Aorta (tissue), 5 donors: ENCODE results near the gene AGAP3. TPM values are rescaled to one million over a fixed set of nuclear protein-coding genes. Genes with fewer than 3 reads are reported as not detected.

Experiments
- ATAC-seq: fragments of 200-7000 bp; cut with Tn5 transposase; one replicate; pipeline ENCODE4 v1.9.1; 2022; ENCODE audit warnings: moderate library complexity; ENCODE audit not compliant: low FRiP score
- DNase-seq, 2 donors: peaks; one replicate each; pipeline ENCODE4 v3.0.0-alpha.2; 2020
- H3K27ac ChIP-seq, 2 donors: one replicate each; pipeline ENCODE4 v1.5.1; 2013; ENCODE audit warnings: low read length in 2 of 2, mild to moderate bottlenecking in 2 of 2, moderate library complexity in 2 of 2, control low read depth in 1 of 2, inconsistent platforms in 1 of 2, low read depth in 1 of 2
- H3K27me3 ChIP-seq, 2 donors: one replicate each; pipeline ENCODE4 v1.6.1; 2013; ENCODE audit warnings: control low read depth in 1 of 2, low read length in 1 of 2, mild to moderate bottlenecking in 1 of 2, moderate library complexity in 1 of 2; ENCODE audit not compliant: insufficient read depth in 2 of 2, control insufficient read depth in 1 of 2
- H3K36me3 ChIP-seq, 2 donors: one replicate each; pipeline ENCODE4 v1.6.1; 2013; ENCODE audit warnings: control low read depth in 1 of 2, low read length in 1 of 2, mild to moderate bottlenecking in 1 of 2; ENCODE audit not compliant: insufficient read depth in 2 of 2, control insufficient read depth in 1 of 2
- H3K4me1 ChIP-seq, 2 donors: one replicate each; pipeline ENCODE4 v1.6.1; 2013; ENCODE audit warnings: low read length in 2 of 2, control low read depth in 1 of 2, mild to moderate bottlenecking in 1 of 2, moderate library complexity in 1 of 2; ENCODE audit not compliant: insufficient read depth in 2 of 2, control insufficient read depth in 1 of 2
- H3K4me3 ChIP-seq, 2 donors: one replicate each; pipeline ENCODE4 v1.5.1; 2013; ENCODE audit warnings: low read length in 2 of 2, control low read depth in 1 of 2, mild to moderate bottlenecking in 1 of 2
- H3K9me3 ChIP-seq: one replicate; pipeline ENCODE4 v1.6.1; 2013; ENCODE audit warnings: mild to moderate bottlenecking, low read length; ENCODE audit not compliant: control insufficient read depth
- WGBS, 2 donors: extraction: QIAGEN DNeasy Blood & Tissue Kit; methylation state at CpG; one replicate each; pipeline ENCODE4 v1.1.7; 2013; 5-methylcytosine and 5-hydroxymethylcytosine counted together
- intact Hi-C, 2 donors: fragments of 100-400 bp; cut with DNase I; formaldehyde crosslinking; loops; one replicate each; pipeline versions ENCODE4 v1.14.2 to v1.15.0; 2022
- polyA plus RNA-seq, 2 donors: library from polyadenylated mRNA; stranded (reverse); fragments of 200-250 nt; gene quantifications; one replicate each; pipeline ENCODE4 v1.2.3, GENCODE V29; 2013
- total RNA-seq, 2 donors: library from RNA; stranded (reverse); fragmentation: NEBNext Ultra II Directional; extraction: Animal tissue kit (Norgen Biotek cat#: 25700); gene quantifications; one replicate each; pipeline ENCODE4 v1.2.1, GENCODE V29; 2021
- donor health status: healthy with polysubstance abuse.
- donor health status: Bipolar disorder and iron deficiency.
- donor health status: DM: no; HTN: no; CAD: no.
- donor health status: DM: no; HTN: no; CAD: no.
- donor health status: DM: yes; HTN: yes; CAD: no.

AGAP3 gene
- total and polyA plus RNA-seq, 4 donors: 21.5 to 115 (median 82.7) TPM

GRCh38 chr7:151095828-151096475, 9.7 kb downstream of the AGAP3 start:
- intact Hi-C loops: no loop called here
- Histone ChIP-seq H3K9me3 (no peaks in the 10 kb centered on the region), H3K4me1 (no peaks in the 10 kb centered on the region), H3K36me3 (no peaks in the 10 kb centered on the region), H3K4me3 (no peak overlapping the region), H3K27me3 (no peaks in the 10 kb centered on the region), H3K27ac (no peak overlapping the region)
- DNase-seq (no peak), ATAC-seq (no peak)
- WGBS, 2 donors: 85 to 88% methylated on average over 17 of the region's 17 CpGs

DNA sequence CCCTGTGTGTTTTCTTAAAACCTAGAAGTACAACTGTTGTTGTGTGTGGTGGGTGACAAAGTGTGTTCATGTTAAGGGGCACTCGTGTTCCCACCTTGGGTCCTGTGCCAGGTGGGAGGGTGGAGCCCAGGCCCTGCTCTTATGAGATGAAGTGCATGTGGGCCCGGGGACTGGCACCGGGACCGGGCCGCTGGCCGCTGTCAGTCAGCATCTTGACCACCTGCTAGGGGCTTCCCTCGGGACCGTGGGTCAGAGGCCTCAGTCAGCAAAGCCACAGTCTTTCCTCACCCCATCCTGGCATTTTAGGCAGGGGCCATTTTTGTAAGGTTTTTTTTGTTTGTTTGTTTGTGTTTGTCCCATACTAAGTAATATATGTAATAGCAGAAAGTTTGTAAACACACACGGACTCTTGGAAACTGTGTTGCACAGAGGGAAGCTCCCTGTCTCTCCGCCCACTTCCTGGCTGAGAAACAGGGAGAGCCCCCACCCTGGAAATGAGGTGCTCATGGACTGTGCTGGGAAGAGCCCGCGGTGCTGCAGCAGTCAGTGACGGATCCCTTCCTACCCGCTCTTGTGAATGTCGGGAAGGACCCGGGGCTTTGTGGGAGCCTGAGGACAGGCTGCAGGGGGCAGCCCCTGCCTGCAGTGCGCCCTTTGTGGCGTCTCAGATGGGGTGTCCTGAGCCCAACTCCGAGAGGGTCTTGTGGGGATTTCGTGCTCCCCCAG, 13.4 kb downstream of the AGAP3 start:
- ATAC-seq (peak; percentile 45), DNase-seq (no peak)
- H3K4me3 ChIP-seq: no peak overlapping the region
- no peaks in the 10 kb centered on the region for H3K4me1 ChIP-seq
- H3K9me3 ChIP-seq: no peaks in the 10 kb centered on the region
- 85 to 86% methylated on average over 20 of the region's 20 CpGs for WGBS, 2 donors
- intact Hi-C loops: no loop called here
- H3K27me3 ChIP-seq: no peaks in the 10 kb centered on the region
- H3K36me3 ChIP-seq: no peaks in the 10 kb centered on the region
- H3K27ac ChIP-seq: no peak overlapping the region

DNA sequence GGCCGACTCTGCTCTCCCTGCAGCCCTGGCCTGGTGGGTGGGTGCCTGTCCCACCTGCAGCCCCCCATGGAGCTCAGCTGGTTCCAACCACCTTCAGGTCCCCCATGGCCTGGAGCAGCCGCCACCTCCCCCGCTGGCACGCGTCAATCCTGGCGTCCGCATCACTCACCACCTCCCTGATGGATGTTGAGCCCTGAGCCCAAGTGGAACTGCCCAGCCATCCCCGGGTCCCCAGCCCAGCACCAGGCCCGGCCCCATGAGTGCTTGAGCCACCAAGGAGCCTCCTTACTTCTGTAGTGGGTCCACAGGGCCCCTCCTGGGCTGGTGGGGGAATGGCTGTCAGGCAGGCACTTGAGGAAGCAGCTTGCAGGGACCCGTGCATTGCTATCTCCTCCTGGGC, 14.6 kb downstream of the AGAP3 start:
- DNase-seq (no peak), ATAC-seq (peak; percentile 19)
- H3K27ac ChIP-seq: no peak overlapping the region
- no peaks in the 10 kb centered on the region for H3K36me3 ChIP-seq
- H3K4me3 ChIP-seq: no peak overlapping the region
- 87 to 90% methylated on average over 10 of the region's 10 CpGs for WGBS, 2 donors
- intact Hi-C loops: no loop called here
- H3K4me1 ChIP-seq: no peaks in the 10 kb centered on the region
- H3K27me3 ChIP-seq: no peaks in the 10 kb centered on the region
- H3K9me3 ChIP-seq: no peaks in the 10 kb centered on the region

DNA sequence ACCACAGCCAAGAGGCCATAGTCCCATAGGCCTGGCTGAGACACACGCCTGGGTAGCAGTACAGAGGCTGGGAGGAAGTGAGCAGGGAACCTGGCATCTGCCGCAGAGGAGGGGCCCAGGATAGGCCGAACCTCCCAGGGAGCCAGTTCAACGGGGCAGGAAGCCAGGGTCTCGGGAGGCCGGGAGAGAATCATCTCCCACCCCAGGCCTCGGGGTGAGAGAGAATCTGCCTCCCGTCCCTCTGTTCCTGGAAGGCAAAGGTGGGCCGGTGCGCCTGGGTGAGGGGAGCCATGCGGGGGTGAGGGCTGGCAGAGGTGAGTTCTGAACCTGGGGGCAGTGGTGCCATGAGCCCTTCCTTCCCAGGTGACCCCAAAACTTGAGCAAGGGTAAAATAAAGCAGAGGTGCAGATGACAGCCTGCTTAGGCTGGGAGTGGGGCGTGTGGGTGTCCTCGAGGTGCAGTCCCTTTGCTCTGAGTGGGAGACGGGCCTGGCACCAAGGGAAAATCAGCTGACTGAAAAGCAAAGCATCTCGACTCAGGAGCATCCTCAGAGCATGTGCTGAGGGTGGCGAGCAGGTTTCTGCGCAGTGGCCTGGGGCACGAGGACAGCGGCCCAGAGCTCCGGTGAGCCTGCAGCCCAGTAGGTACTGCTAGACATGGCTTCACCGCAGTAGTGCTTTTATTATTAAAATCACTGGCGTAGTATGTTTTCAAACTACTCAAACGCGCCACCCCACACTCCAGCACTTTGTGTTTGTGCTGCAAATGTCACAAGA, 15.5 kb downstream of the AGAP3 start:
- H3K36me3 ChIP-seq: no peaks in the 10 kb centered on the region
- DNase-seq (no peak), ATAC-seq (peak; percentile 10)
- no peak overlapping the region for H3K27ac ChIP-seq
- WGBS, 2 donors: 87 to 88% methylated on average over 24 of the region's 24 CpGs
- no peaks in the 10 kb centered on the region for H3K27me3 ChIP-seq
- no peaks in the 10 kb centered on the region for H3K9me3 ChIP-seq
- no peaks in the 10 kb centered on the region for H3K4me1 ChIP-seq
- H3K4me3 ChIP-seq: no peak overlapping the region
- intact Hi-C loops: no loop called here

DNA sequence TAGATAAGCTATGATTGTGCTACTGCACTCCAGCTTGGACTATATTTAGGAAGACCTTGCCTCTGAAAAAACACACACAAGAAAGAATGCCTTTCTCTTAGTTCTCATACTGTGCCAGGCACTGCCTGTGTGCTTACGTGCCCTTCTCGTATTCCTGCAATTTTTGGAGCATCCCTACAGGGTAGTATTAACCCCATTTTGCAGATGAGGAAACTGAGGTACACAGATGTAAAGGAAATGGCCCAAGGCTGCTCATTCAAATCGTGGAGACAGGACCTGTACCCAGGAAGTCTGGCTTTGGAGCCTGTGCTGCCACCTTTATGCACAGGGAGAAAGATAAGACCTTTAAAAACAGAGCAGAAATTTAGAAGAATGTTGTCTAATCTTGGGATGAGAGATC, 16.7 kb downstream of the AGAP3 start:
- no peaks in the 10 kb centered on the region for H3K9me3 ChIP-seq
- no peak overlapping the region for H3K4me3 ChIP-seq
- H3K27ac ChIP-seq: no peak overlapping the region
- H3K27me3 ChIP-seq: no peaks in the 10 kb centered on the region
- DNase-seq (no peak), ATAC-seq (no peak)
- 84 to 89% methylated on average over 3 of the region's 3 CpGs for WGBS, 2 donors
- H3K36me3 ChIP-seq: no peaks in the 10 kb centered on the region
- H3K4me1 ChIP-seq: no peaks in the 10 kb centered on the region
- intact Hi-C loops: no loop called here

- Histone ChIP-seq H3K4me1 (no peaks in the 10 kb centered on the region), H3K27ac (no peak overlapping the region), H3K9me3 (no peaks in the 10 kb centered on the region), H3K4me3 (no peak overlapping the region), H3K36me3 (no peaks in the 10 kb centered on the region), H3K27me3 (no peaks in the 10 kb centered on the region)
- WGBS, 2 donors: 91% methylated on average over 12 of the region's 12 CpGs
- DNase-seq (no peak), ATAC-seq (no peak)
- intact Hi-C loops: no loop called here
Measured at GRCh38 chr7:151103973-151104372, 17.7 kb downstream of the AGAP3 start.

DNA sequence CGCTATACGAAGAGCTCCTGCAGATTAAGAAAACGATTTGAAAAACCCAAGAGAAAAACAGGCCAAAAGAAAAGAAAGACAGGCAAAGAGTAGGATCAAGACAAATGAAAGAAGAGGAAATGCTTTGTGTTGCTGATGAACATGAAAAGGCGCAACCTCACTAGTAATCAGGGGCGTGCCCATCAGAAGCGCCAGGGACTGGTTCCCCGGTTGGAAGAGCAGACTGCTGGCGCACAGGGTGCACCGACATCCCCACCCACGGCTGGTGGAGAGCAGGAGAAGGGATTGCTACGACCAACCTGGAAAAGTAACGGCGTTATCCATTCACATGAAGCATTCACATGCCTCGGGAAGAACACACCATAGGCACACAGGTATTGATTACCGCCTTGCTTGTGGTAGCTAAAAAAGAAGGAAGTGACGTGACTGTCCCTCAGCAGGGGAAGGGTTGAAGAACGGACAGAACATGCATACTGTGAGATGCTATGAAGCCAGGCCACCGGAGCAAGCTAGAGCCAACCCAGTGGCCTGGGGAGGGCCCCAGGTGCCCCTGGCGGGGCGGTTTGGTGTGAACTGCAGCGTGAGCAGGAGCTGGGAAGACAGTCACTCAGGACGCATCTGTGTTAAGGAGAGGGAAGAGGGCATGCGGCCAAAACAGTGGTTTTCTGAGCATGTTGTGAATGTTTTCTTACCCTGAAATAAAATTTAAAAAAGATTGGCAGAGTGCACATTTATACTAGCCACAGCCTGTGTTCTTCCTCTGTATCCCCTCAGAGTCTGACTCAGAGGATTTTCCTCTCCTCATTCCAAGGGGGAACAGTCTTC, 18.3 kb downstream of the AGAP3 start:
- 84 to 87% methylated on average over 23 of the region's 23 CpGs for WGBS, 2 donors
- ATAC-seq: no peak
- Histone ChIP-seq H3K4me1 (no peaks in the 10 kb centered on the region), H3K4me3 (no peak overlapping the region), H3K27ac (no peak overlapping the region), H3K27me3 (no peaks in the 10 kb centered on the region), H3K36me3 (no peaks in the 10 kb centered on the region), H3K9me3 (no peaks in the 10 kb centered on the region)
- DNase-seq: no peak
- intact Hi-C loops: no loop called here

GRCh38 chr7:151107882-151108281, 21.6 kb downstream of the AGAP3 start:
- no peaks in the 10 kb centered on the region for H3K27me3 ChIP-seq
- no peaks in the 10 kb centered on the region for H3K36me3 ChIP-seq
- H3K4me1 ChIP-seq: no peaks in the 10 kb centered on the region
- no peak overlapping the region for H3K4me3 ChIP-seq
- DNase-seq (no peak), ATAC-seq (no peak)
- H3K9me3 ChIP-seq: no peaks in the 10 kb centered on the region
- H3K27ac ChIP-seq: no peak overlapping the region
- 89 to 90% methylated on average over 10 of the region's 10 CpGs for WGBS, 2 donors
- intact Hi-C loops: loop anchor here in 1 of 2 donors (2.0 kb wide), 1 partner anchor 17 kb away; no protein-coding TSS in a partner anchor
